DMS114 treated with DMSO at 0.1 percent for 48 hours (cell line): ENCODE measurements around the gene MEIS1.
A peak's percentile ranks its signal among the peaks of the same experiment; 100 is the strongest.

ENCODE experiments used
- DNase-seq: peaks from one replicate; lab custom pipeline; 2025; ENCODE audit not compliant: unreplicated experiment; lab: John Stamatoyannopoulos, UW

Gene MEIS1

GRCh38 chr2:66562304-66562685 is 127.4 kb downstream of the MEIS1 start:
- no peak for DNase-seq

- DNase-seq, result no peak
Observed at GRCh38 chr2:66563473-66563872, 128.5 kb downstream of the MEIS1 start.

- DNase-seq, result no peak
Observed at GRCh38 chr2:66565291-66565690, 130.4 kb downstream of the MEIS1 start.

- DNase-seq, result no peak
Observed at GRCh38 chr2:66566726-66567399, 131.9 kb downstream of the MEIS1 start.

GRCh38 chr2:66567729-66568128 is 132.8 kb downstream of the MEIS1 start:
- DNase-seq, result no peak

GRCh38 chr2:66568650-66569300 is 133.8 kb downstream of the MEIS1 start:
- DNase-seq, result no peak

GRCh38 chr2:66569321-66569851 is 134.5 kb downstream of the MEIS1 start:
- DNase-seq, result no peak

GRCh38 chr2:66569974-66570373 is 135.0 kb downstream of the MEIS1 start:
- no peak for DNase-seq

GRCh38 chr2:66570471-66570870 is 135.5 kb downstream of the MEIS1 start:
- no peak for DNase-seq

- DNase-seq, result no peak
Observed at GRCh38 chr2:66571918-66572317, 137.0 kb downstream of the MEIS1 start.

- no peak for DNase-seq
Observed at GRCh38 chr2:66572391-66572790, 137.5 kb downstream of the MEIS1 start.

- DNase-seq, result no peak
Observed at GRCh38 chr2:66573416-66573815, 138.5 kb downstream of the MEIS1 start.

GRCh38 chr2:66573821-66574233 is 138.9 kb downstream of the MEIS1 start:
- DNase-seq, result no peak

- DNase-seq, result peak; percentile 65
Observed at GRCh38 chr2:66574701-66575624, 140.0 kb downstream of the MEIS1 start.

- no peak for DNase-seq
Observed at GRCh38 chr2:66575625-66576310, 140.8 kb downstream of the MEIS1 start.

- DNase-seq, result no peak
Observed at GRCh38 chr2:66576311-66576560, 141.3 kb downstream of the MEIS1 start.

GRCh38 chr2:66576561-66577320 is 141.8 kb downstream of the MEIS1 start:
- DNase-seq, result no peak

- no peak for DNase-seq
Observed at GRCh38 chr2:66577321-66578053, 142.6 kb downstream of the MEIS1 start.

GRCh38 chr2:66578054-66578686 is 143.2 kb downstream of the MEIS1 start:
- DNase-seq, result peak; percentile 16
